ENCODE data around the gene PDP2. TPM values are rescaled to one million over a fixed set of nuclear protein-coding genes. Genes with fewer than 3 reads are reported as not detected.

PDP2 gene
- polyA plus RNA-seq (2013) = 3.9 TPM

- peaks cover 6 to 35% (median 29%) of the 10 kb centered on the region in 4 experiments for H3K4me1 ChIP-seq (ENCODE audit: control extremely low read depth in 1 of 4, control insufficient read depth in 4 of 4, insufficient read depth in 4 of 4, low read length in 3 of 4)
- H3K4me3 ChIP-seq (ENCODE audit: control insufficient read depth in 1 of 7, extremely low read depth in 1 of 7, insufficient read depth in 4 of 7, low read depth in 2 of 7, low read length in 6 of 7) = peak within 1 kb of the TSS; percentile 53 to 85 (median 74)
- POLR2A ChIA-PET = interaction anchor here (0.7 kb wide), 1 partner anchor 9 kb away, joined by 3 read pairs; no protein-coding TSS in a partner anchor
- no peaks in the 10 kb centered on the region for H3K27me3 ChIP-seq (replicated peaks in 2 of 5; ENCODE audit: control insufficient read depth in 4 of 5, insufficient read depth in 5 of 5, low read length in 4 of 5)
- peaks cover 7 to 16% (median 12%) of the 10 kb centered on the region in 4 experiments for H3K36me3 ChIP-seq (ENCODE audit: control insufficient read depth in 4 of 4, insufficient read depth in 4 of 4, low read length in 3 of 4)
- WGBS (ENCODE audit: insufficient coverage) = under 1% methylated on average over 45 of the region's 58 CpGs
- CTCF ChIA-PET = interaction anchor here (0.8 to 3.3 kb wide), 12 partner anchors 10 to 222 kb away, joined by 3 to 14 read pairs (median 4); no protein-coding TSS in a partner anchor
- no peaks in the 10 kb centered on the region for H3K9me3 ChIP-seq (ENCODE audit: control extremely low read depth in 1 of 5, control insufficient read depth in 4 of 5, insufficient read depth in 2 of 5, low read depth in 1 of 5, low read length in 4 of 5)
- H3K27ac ChIP-seq (ENCODE audit: insufficient read depth in 1 of 2, low read depth in 1 of 2, low read length in 2 of 2, poor library complexity in 1 of 2, severe bottlenecking in 2 of 2) = no peak within 1 kb of the TSS
- peak; percentile 89 to 93 (median 91) for DNase-seq
Observed at GRCh38 chr16:66880288-66881013, at the start of gene PDP2. Gene PDP2, plus strand, starts transcription at chr16:66880515. Its CDS starts 3,770 bp downstream, at chr16:66884285.

DNA sequence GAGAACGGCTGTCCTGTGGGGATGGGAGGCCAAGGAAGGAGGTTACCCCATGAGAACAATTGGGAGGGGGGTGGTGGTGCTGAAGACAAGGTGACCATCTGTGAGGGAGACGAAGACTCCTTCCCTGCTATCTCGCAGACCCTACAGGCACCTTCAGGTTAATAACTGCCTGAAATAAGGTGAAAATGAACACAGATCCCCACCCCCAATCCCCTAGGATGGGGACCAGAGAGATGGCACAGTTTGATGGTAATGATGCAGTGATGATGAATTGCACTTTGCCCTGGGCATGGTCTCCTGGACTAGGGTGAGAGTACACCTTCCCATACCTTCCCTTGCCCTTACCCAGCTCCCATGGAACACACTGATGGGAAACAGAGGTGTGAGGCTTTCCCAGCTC lies 48.1 kb upstream of the PDP2 start:
- Histone ChIP-seq H3K9me3 (ENCODE audit: control extremely low read depth in 1 of 5, control insufficient read depth in 4 of 5, insufficient read depth in 2 of 5, low read depth in 1 of 5, low read length in 4 of 5) (no peaks in the 10 kb centered on the region), H3K4me1 (ENCODE audit: control extremely low read depth in 1 of 4, control insufficient read depth in 4 of 4, insufficient read depth in 4 of 4, low read length in 3 of 4) (peaks cover 8 to 14% (median 11%) of the 10 kb centered on the region in 4 experiments), H3K27ac (ENCODE audit: insufficient read depth in 1 of 2, low read depth in 1 of 2, low read length in 2 of 2, poor library complexity in 1 of 2, severe bottlenecking in 2 of 2) (no peak overlapping the region), H3K27me3 (replicated peaks in 2 of 5; ENCODE audit: control insufficient read depth in 4 of 5, insufficient read depth in 5 of 5, low read length in 4 of 5) (peaks cover 0 to 2% (median 0%) of the 10 kb centered on the region in 5 experiments), H3K4me3 (ENCODE audit: control insufficient read depth in 1 of 7, extremely low read depth in 1 of 7, insufficient read depth in 4 of 7, low read depth in 2 of 7, low read length in 6 of 7) (no peak overlapping the region), H3K36me3 (ENCODE audit: control insufficient read depth in 4 of 4, insufficient read depth in 4 of 4, low read length in 3 of 4) (peaks cover 0 to 7% (median 3%) of the 10 kb centered on the region in 4 experiments)
- no peak for DNase-seq
- CTCF ChIA-PET = interaction anchor here (0.9 to 5.6 kb wide), 6 partner anchors 12 to 36 kb away, joined by 3 to 91 read pairs (median 10); partner anchors contain the start of gene CA7
- 60% methylated on average over 1 of the region's 3 CpGs for WGBS (ENCODE audit: insufficient coverage)
- POLR2A ChIA-PET = no interaction called here

- POLR2A ChIA-PET = no interaction called here
Observed at GRCh38 chr16:66832661-66833305, 47.5 kb upstream of the PDP2 start.

DNA sequence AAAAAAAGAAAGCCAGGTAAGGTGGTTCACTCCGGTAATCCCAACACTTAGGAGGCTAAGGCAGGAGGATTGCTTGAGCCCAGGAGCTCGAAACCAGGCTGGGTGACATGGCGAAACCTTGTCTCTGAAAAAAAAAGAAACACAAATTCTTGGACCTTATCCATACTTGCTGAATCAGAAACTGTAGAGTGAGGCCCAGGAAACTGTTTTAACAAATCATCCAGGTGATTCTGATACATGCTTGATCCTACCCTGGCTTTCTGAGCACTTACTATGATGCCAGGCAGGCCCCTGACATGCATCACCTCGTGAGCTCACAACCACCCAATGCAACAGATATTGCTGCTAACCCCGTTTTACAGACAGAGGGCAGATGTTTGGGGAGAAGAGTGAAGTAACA lies 45.6 kb upstream of the PDP2 start:
- 92% methylated on average over 4 of the region's 5 CpGs for WGBS (ENCODE audit: insufficient coverage)
- Histone ChIP-seq H3K36me3 (ENCODE audit: control insufficient read depth in 4 of 4, insufficient read depth in 4 of 4, low read length in 3 of 4) (no peaks in the 10 kb centered on the region), H3K4me3 (ENCODE audit: control insufficient read depth in 1 of 7, extremely low read depth in 1 of 7, insufficient read depth in 4 of 7, low read depth in 2 of 7, low read length in 6 of 7) (no peak overlapping the region), H3K27ac (ENCODE audit: insufficient read depth in 1 of 2, low read depth in 1 of 2, low read length in 2 of 2, poor library complexity in 1 of 2, severe bottlenecking in 2 of 2) (no peak overlapping the region), H3K9me3 (ENCODE audit: control extremely low read depth in 1 of 5, control insufficient read depth in 4 of 5, insufficient read depth in 2 of 5, low read depth in 1 of 5, low read length in 4 of 5) (peaks cover 0 to 3% (median 0%) of the 10 kb centered on the region in 5 experiments), H3K4me1 (ENCODE audit: control extremely low read depth in 1 of 4, control insufficient read depth in 4 of 4, insufficient read depth in 4 of 4, low read length in 3 of 4) (peaks cover 0 to 3% (median 3%) of the 10 kb centered on the region in 4 experiments), H3K27me3 (replicated peaks in 2 of 5; ENCODE audit: control insufficient read depth in 4 of 5, insufficient read depth in 5 of 5, low read length in 4 of 5) (peaks cover 0 to 2% (median 0%) of the 10 kb centered on the region in 5 experiments)
- CTCF ChIA-PET = interaction anchor here (1.3 to 3.1 kb wide), 6 partner anchors 9 to 71 kb away, joined by 3 to 10 read pairs (median 8); partner anchors contain the start of gene CA7
- POLR2A ChIA-PET = interaction anchor here (0.7 kb wide), 1 partner anchor 10 kb away, joined by 3 read pairs; no protein-coding TSS in a partner anchor
- no peak for DNase-seq

More at GRCh38 chr16:66832661-66833305, 47.5 kb upstream of the PDP2 start:
- no peak overlapping the region for H3K27ac ChIP-seq (ENCODE audit: insufficient read depth in 1 of 2, low read depth in 1 of 2, low read length in 2 of 2, poor library complexity in 1 of 2, severe bottlenecking in 2 of 2)
- H3K9me3 ChIP-seq (ENCODE audit: control extremely low read depth in 1 of 5, control insufficient read depth in 4 of 5, insufficient read depth in 2 of 5, low read depth in 1 of 5, low read length in 4 of 5) = no peaks in the 10 kb centered on the region
- H3K27me3 ChIP-seq (replicated peaks in 2 of 5; ENCODE audit: control insufficient read depth in 4 of 5, insufficient read depth in 5 of 5, low read length in 4 of 5) = peaks cover 0 to 2% (median 0%) of the 10 kb centered on the region in 5 experiments
- CTCF ChIA-PET = interaction anchor here (1.2 to 5.6 kb wide), 8 partner anchors 11 to 40 kb away, joined by 3 to 91 read pairs (median 9); partner anchors contain the start of gene CA7
- no peak overlapping the region for H3K4me3 ChIP-seq (ENCODE audit: control insufficient read depth in 1 of 7, extremely low read depth in 1 of 7, insufficient read depth in 4 of 7, low read depth in 2 of 7, low read length in 6 of 7)
- H3K36me3 ChIP-seq (ENCODE audit: control insufficient read depth in 4 of 4, insufficient read depth in 4 of 4, low read length in 3 of 4) = peaks cover 0 to 3% (median under 1%) of the 10 kb centered on the region in 4 experiments
- WGBS (ENCODE audit: insufficient coverage) = 96% methylated on average over 6 of the region's 7 CpGs
- H3K4me1 ChIP-seq (ENCODE audit: control extremely low read depth in 1 of 4, control insufficient read depth in 4 of 4, insufficient read depth in 4 of 4, low read length in 3 of 4) = peaks cover 8 to 14% (median 11%) of the 10 kb centered on the region in 4 experiments
- DNase-seq = no peak

DNA sequence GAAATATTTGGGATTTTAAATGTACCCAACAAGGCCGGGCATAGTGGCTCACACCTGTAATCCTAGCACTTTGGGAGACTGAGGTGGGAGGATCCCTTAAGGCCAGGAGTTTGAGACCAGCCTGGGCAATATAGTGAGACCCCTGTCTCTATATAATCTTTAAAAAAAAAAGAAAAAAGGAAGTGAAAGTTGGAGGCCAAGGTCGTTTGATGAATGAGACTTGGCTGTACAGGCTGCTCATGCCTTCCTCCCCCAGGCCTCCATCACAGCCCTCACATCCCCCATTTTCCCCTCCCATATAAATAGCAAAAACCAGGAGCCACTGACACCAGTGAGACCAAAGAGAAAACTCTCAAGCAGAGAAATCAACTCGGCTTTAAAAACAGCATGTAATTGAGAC lies 39.4 kb upstream of the PDP2 start:
- Histone ChIP-seq H3K27ac (ENCODE audit: insufficient read depth in 1 of 2, low read depth in 1 of 2, low read length in 2 of 2, poor library complexity in 1 of 2, severe bottlenecking in 2 of 2) (no peak overlapping the region), H3K9me3 (ENCODE audit: control extremely low read depth in 1 of 5, control insufficient read depth in 4 of 5, insufficient read depth in 2 of 5, low read depth in 1 of 5, low read length in 4 of 5) (peaks cover 0 to 3% (median 0%) of the 10 kb centered on the region in 5 experiments), H3K27me3 (replicated peaks in 2 of 5; ENCODE audit: control insufficient read depth in 4 of 5, insufficient read depth in 5 of 5, low read length in 4 of 5) (peaks cover 0 to 31% (median 21%) of the 10 kb centered on the region in 5 experiments), H3K36me3 (ENCODE audit: control insufficient read depth in 4 of 4, insufficient read depth in 4 of 4, low read length in 3 of 4) (no peaks in the 10 kb centered on the region), H3K4me3 (ENCODE audit: control insufficient read depth in 1 of 7, extremely low read depth in 1 of 7, insufficient read depth in 4 of 7, low read depth in 2 of 7, low read length in 6 of 7) (no peak overlapping the region), H3K4me1 (ENCODE audit: control extremely low read depth in 1 of 4, control insufficient read depth in 4 of 4, insufficient read depth in 4 of 4, low read length in 3 of 4) (peaks cover 0 to 14% (median 11%) of the 10 kb centered on the region in 4 experiments)
- WGBS (ENCODE audit: insufficient coverage) = 70% methylated on average over 1 of the region's 3 CpGs
- CTCF ChIA-PET = interaction anchor here (1.1 to 10.4 kb wide), 2 partner anchors 15 to 26 kb away, joined by 3 to 67 read pairs; no protein-coding TSS in a partner anchor
- no peak for DNase-seq
- POLR2A ChIA-PET = no interaction called here

GRCh38 chr16:66841366-66841765 lies 38.9 kb upstream of the PDP2 start:
- CTCF ChIA-PET = interaction anchor here (1.1 to 10.4 kb wide), 3 partner anchors 10 to 26 kb away, joined by 3 to 67 read pairs (median 5); no protein-coding TSS in a partner anchor
- peaks cover 0 to 3% (median 0%) of the 10 kb centered on the region in 5 experiments for H3K9me3 ChIP-seq (ENCODE audit: control extremely low read depth in 1 of 5, control insufficient read depth in 4 of 5, insufficient read depth in 2 of 5, low read depth in 1 of 5, low read length in 4 of 5)
- DNase-seq = no peak
- peaks cover 0 to 14% (median 11%) of the 10 kb centered on the region in 4 experiments for H3K4me1 ChIP-seq (ENCODE audit: control extremely low read depth in 1 of 4, control insufficient read depth in 4 of 4, insufficient read depth in 4 of 4, low read length in 3 of 4)
- POLR2A ChIA-PET = no interaction called here
- no peaks in the 10 kb centered on the region for H3K36me3 ChIP-seq (ENCODE audit: control insufficient read depth in 4 of 4, insufficient read depth in 4 of 4, low read length in 3 of 4)
- WGBS (ENCODE audit: insufficient coverage) = 96% methylated on average over 3 of the region's 4 CpGs
- H3K4me3 ChIP-seq (ENCODE audit: control insufficient read depth in 1 of 7, extremely low read depth in 1 of 7, insufficient read depth in 4 of 7, low read depth in 2 of 7, low read length in 6 of 7) = no peak overlapping the region
- no peak overlapping the region for H3K27ac ChIP-seq (ENCODE audit: insufficient read depth in 1 of 2, low read depth in 1 of 2, low read length in 2 of 2, poor library complexity in 1 of 2, severe bottlenecking in 2 of 2)
- H3K27me3 ChIP-seq (replicated peaks in 2 of 5; ENCODE audit: control insufficient read depth in 4 of 5, insufficient read depth in 5 of 5, low read length in 4 of 5) = peaks cover 0 to 36% (median 23%) of the 10 kb centered on the region in 5 experiments

Data from common myeloid progenitor, CD34-positive (primary cell).